Stimulated activated CD8-positive, alpha-beta memory T cell treated with anti-CD3 and anti-CD28 coated beads, Interleukin-2, amount 100 ng/mL, for 48 hours (primary cell): ENCODE data around the gene LHX1.

Experiments used
- DNase-seq, 2 donors: peaks; one replicate each; pipeline ENCODE4 v3.0.0-alpha.2; 2020; ENCODE audit warnings: low read depth in 2 of 2

LHX1 gene

GRCh38 chr17:36937001-36937958 lies at the start of gene LHX1:
Gene LHX1 (plus strand): TSS chr17:36937475. CDS start chr17:36938198, 723 bp downstream.
- DNase-seq, result no peak

DNA sequence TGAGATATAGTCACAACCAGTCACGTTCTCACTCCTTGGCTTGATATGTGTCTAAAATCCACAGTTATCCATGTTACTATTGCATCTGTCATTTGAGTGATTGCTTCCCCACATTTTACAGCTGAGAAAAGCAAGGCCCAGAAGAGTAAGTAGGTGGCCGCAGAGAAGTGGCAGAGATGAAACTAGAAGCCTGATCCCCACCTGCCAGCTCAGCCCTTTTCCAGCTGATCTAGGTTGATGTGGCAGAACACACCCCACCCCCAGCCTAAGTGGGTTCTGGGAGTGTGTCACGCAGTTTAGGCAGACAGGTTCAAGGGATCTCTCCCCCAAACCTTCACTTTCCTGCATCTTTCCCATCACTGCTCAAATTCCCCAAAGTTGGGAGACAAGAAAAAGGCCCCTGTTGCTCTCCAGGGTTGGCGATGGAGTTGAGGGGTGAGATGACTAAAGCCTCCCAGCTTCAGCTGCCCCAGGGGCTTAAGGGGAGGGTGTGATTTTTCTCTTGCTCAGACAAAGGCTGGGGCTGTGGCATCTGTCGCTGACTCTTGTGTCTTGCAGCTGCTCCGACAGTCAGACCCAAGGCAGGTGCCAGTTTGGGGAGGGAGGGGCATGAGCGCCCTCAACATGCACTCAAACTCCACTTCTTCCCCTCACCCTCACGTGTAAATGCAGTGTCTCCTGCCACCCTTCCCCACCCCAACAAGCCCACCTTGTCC lies 48.9 kb upstream of the LHX1 start:
- DNase-seq, result no peak

GRCh38 chr17:36889770-36890349 lies 47.4 kb upstream of the LHX1 start:
- DNase-seq, result no peak

GRCh38 chr17:36890398-36891168 lies 46.7 kb upstream of the LHX1 start:
- DNase-seq, result no peak

GRCh38 chr17:36892112-36892838 lies 45.0 kb upstream of the LHX1 start:
- no peak for DNase-seq

DNA sequence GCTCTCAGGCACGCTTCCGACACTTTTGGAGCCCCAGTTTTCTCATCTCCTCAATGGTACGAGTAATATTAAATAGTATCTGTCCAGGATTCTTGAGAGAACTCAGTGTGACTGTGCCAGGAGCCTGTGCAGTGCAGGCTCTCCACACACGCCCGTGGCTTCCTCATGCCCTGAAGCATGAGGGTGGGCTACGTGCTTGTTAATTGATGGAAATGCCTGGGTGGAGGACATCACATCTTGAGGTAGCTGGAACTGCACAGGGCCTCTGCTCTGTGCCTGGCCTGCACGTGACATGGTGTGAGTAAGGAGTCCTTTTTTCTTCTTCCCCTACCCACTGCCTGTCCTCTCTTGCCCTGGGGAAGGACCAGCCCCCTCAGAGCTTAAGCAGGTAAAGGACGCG lies 43.1 kb upstream of the LHX1 start:
- DNase-seq, result no peak

DNA sequence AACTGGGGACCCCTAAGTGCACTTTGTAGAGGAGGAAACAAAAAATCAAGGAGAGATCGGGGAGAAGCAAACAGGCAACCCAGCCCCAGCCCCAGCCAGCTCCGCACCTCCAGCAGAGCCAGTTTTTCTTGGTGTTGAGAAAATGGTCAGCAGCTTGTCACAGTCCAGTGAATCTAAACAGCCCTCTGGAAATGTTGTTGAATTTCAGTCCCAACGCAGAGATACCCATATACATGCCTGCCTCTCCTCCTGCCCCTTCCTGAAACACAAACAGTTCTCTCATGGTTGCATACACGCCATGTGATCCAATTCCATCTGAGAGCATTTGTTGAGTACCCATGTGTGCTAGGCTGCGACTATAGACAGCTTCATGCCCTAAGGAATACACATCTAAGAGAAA lies 42.4 kb upstream of the LHX1 start:
- DNase-seq, result no peak

- no peak for DNase-seq
These were observed 37.8 kb upstream of the LHX1 start for GRCh38 chr17:36899250-36900159.

DNA sequence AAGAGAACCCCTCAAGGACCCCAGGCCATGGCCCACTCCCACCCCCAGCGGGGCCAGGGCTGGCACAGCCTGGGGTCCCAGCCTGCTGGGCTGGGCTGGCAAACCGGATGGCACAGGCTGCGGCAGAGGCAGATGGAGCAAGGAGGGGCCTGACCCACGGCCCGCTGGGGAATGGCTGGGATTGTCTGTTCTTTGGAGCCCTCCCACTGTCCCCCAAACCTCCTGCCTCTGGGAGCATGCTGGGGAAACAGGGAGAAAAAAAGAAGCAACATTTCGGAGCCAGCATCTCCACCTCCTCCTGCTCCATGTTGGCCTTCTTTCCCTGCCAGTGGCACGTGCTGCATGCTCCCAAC lies 37.1 kb upstream of the LHX1 start:
- DNase-seq, result no peak

DNA sequence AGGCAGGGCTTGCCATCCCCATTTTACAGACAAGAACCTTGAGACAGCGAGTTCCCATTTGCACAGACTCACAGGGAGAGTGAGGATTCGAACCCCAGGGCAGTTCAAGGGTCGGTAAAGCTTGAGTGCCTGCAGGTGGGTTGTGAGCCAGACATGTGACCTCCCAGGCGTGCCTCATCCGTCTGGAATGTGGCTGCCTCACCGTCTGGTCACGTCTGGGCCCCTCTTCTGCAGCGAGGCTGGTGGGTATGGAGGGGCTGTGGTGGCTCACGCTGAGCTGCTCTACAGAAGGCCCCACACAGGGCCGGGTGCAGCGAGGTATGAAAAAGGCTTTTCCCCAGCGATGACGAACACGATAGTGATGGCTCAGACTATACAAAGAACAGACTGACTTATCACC lies 35.8 kb upstream of the LHX1 start:
- DNase-seq, result no peak

GRCh38 chr17:36907407-36907806 lies 29.9 kb upstream of the LHX1 start:
- no peak for DNase-seq

DNA sequence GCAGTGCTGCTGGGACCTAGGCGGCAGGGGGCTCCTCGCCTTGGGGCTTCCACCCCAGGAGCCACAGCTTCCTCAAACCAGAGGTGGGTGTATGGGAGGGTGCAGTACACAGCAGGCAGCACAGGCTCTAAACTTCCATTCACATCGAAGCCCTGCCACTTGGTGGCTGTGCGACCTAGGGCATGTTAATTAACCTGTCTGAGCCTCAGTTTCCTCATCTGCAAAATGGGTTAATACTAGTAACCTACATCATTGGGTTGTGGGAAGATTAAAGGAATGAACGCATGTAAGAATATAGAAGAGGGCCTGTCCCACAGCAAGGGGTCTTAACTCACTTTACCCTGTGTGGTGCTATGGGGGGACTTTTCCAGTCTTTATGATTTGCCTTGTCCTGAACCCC lies 26.8 kb upstream of the LHX1 start:
- DNase-seq, result no peak

DNA sequence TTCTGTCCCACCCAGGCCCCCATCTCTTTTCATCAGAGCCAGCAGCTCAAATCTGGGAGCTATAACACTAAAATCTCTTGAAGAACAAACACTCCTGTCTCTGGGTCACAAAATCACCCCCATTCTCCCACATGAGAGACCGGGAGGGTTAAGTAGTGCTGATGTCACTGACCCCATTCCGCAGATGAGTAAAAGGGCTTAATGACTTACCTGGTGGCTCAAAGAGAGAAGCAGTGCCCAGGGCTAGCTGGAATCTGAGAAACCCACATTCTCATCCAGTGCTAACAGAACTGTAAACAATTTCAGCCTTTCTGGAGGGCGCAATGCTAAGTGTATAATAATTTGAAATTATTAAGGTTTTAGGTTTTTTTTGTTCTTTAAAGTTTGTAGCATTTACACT lies 26.3 kb upstream of the LHX1 start:
- DNase-seq, result no peak

DNA sequence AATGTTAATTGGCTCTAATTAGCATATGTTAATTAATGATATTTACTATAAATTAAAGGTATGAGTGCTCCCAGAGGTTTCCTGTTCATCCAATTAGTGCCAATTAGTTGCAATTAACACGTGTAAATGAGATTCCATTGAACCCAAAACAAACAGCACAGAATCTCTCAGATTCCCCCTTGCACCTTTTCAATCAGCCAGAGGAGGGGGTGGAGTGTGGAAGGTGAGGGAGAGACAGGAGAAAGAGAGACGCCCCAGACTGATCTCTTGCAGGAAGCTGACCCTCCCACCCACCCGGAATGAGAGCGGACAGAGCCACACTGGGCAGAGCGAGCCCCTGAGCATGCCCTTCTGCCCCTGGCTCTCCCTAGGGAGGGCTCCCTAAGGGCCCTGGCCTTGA lies 24.1 kb upstream of the LHX1 start:
- DNase-seq, result no peak

DNA sequence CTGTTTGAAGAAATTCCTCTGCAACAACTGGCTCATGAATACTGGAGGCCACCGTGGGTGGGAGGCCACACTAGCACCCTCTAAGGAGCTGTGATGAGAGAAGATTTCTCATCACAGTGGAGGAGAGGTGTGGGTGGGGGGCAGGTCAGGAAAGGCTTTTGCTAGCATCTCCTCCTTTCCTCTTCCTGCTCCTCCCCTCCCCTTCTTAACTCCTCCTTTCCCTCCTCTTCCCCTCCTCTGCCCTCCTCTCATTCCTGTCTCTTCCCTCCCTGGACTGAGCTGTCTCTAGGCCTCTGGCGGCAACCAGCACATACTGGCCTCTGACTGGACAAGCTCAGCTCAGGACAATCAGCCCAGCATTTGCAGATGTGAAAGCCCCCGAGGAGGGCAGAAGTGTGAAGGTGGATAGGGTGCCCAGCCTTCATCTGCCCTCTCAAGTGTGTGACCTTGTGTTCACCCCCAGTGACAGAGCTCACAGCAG lies 19.0 kb upstream of the LHX1 start:
- no peak for DNase-seq

DNA sequence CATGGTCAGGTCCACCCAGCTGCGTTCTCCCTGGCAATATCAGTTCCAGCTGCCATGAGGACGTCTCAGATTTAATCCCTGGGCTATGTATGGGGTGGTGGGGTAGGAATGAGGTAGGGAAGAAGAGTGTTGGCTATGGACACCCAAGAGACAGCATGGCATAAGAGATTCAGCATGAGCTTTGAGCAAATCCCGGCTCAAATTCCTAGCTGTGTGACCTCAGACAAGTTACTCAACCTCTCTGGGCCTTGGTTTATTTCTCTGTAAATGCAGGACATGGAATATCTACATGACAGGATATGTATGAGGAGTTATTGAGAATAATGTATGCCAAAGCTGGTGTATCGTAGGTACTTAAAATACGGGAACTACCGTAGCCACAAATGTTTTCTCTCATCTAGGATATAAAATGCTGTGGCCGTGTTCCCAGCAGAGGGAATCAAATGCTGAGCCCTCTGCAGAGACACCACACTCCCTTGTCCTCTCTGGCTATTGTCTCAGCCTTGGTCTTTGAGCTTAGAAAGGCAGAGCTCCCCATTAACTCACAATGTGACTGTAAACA lies 17.8 kb upstream of the LHX1 start:
- DNase-seq, result no peak

DNA sequence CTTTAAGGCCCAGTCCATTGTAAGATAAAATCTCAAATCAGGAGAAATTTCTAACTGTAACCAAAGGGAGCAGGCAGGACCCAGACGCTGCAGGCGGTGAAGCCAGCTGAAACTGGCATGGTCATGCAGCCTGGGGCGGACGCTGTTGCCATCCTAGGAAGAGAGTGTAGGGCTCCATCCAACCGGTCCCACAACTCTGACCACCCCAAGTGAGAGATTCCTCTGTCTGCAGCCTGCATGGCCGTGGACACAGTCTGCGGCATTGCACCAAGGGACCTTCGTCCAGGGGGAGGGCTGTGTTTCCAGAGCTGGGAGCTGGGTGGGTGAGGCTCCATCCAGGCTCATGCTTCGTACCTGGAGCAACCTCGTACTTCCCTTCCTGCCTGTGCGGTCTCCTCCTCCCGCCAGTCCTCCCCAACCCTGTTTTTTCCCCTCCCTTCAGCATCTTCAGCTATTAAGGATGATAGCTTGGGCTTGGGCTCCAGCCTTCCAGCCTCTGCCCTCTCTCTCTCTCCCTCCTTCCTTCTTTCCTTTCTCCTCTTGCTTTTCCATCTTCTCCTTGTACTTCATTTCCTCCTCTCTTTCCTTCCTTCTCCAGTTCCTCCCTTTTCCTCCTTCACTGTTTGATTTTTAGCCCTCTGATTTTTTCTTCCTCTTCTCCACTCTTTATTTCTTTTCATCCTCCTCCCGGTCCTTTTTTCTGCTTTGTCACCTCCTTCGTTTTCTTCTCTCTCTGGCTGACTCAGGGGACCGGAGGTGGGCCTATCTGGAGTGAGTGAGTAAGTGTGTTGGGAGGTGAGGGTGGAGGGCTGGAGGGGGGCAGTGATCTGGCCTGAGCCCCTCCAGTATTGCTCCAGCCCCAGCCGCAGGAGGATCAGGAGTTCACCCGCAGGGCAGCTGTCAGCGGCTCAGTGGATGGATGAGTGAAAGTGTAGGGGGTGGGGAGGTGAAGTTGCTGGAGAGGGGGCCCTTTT lies 17.0 kb upstream of the LHX1 start:
- DNase-seq, result no peak

GRCh38 chr17:36921095-36921851 lies 16.0 kb upstream of the LHX1 start:
- peak; percentile 52 to 59 for DNase-seq
